Mesenchymal stem cell (in vitro differentiated cells and primary cell): ENCODE data around the gene MARVELD1.

ENCODE experiments used
- DNase-seq: peaks from one replicate; pipeline ENCODE4 v3.0.0-alpha.2; 2013
- H2AFZ ChIP-seq: one replicate; pipeline ENCODE4 v1.6.1; 2013; ENCODE audit warnings: low read depth, mild to moderate bottlenecking, control low read depth, inconsistent platforms, low read length, moderate library complexity
- H2AK5ac ChIP-seq: 2 replicates; pipeline ENCODE4 v1.6.1; 2013; ENCODE audit warnings: low read length, moderate library complexity, mild to moderate bottlenecking, inconsistent platforms; ENCODE audit not compliant: severe bottlenecking
- H2BK120ac ChIP-seq: one replicate; pipeline ENCODE4 v1.6.1; 2013; ENCODE audit warnings: low read depth, mild to moderate bottlenecking, inconsistent platforms, low read length, moderate library complexity
- H2BK12ac ChIP-seq, 2 experiments: one replicate each; pipeline ENCODE4 v1.6.1; 2013; ENCODE audit warnings: inconsistent platforms in 2 of 2, low read length in 2 of 2, mild to moderate bottlenecking in 2 of 2, moderate library complexity in 2 of 2, control low read depth in 1 of 2
- H2BK15ac ChIP-seq: one replicate; pipeline ENCODE4 v1.6.1; 2013; ENCODE audit warnings: mild to moderate bottlenecking, low read depth, inconsistent platforms; ENCODE audit not compliant: poor library complexity, severe bottlenecking
- H2BK5ac ChIP-seq: 2 replicates; pipeline ENCODE4 v1.6.1; 2013; ENCODE audit warnings: low read depth, mild to moderate bottlenecking, low read length, control low read depth, inconsistent platforms; ENCODE audit not compliant: poor library complexity, severe bottlenecking
- H3K14ac ChIP-seq, 2 experiments: one replicate each; pipeline ENCODE4 v1.6.1; 2013; ENCODE audit warnings: inconsistent platforms in 2 of 2, low read length in 2 of 2, control low read depth in 1 of 2, mild to moderate bottlenecking in 1 of 2, moderate library complexity in 1 of 2
- H3K18ac ChIP-seq, 2 experiments: one replicate each; pipeline ENCODE4 v1.6.1; 2013; ENCODE audit warnings: inconsistent platforms in 2 of 2, low read length in 2 of 2, control low read depth in 1 of 2, low read depth in 1 of 2, mild to moderate bottlenecking in 1 of 2
- H3K23ac ChIP-seq, 2 experiments: one replicate each; pipeline ENCODE4 v1.6.1; 2013; ENCODE audit warnings: inconsistent platforms in 2 of 2, low read length in 2 of 2, mild to moderate bottlenecking in 2 of 2, moderate library complexity in 2 of 2, control low read depth in 1 of 2
- H3K27ac ChIP-seq: 2 replicates; pipeline ENCODE4 v1.5.1; 2013; ENCODE audit warnings: mild to moderate bottlenecking, moderate library complexity, low read length, control low read depth, inconsistent platforms; ENCODE audit not compliant: poor library complexity, severe bottlenecking
- H3K27me3 ChIP-seq, 2 experiments: 2 replicates each; pipeline versions ENCODE4 v1.6.1 to v1.7.0; 2013; ENCODE audit warnings: low read length in 2 of 2, mild to moderate bottlenecking in 2 of 2, moderate library complexity in 2 of 2, control low read depth in 1 of 2, inconsistent platforms in 1 of 2; ENCODE audit not compliant: control insufficient read depth in 1 of 2, insufficient read depth in 1 of 2
- H3K36me3 ChIP-seq, 2 experiments: 2 replicates each; pipeline versions ENCODE4 v1.6.1 to v1.7.0; 2013; ENCODE audit warnings: low read length in 2 of 2, control low read depth in 1 of 2, inconsistent platforms in 1 of 2, low read depth in 1 of 2, mild to moderate bottlenecking in 1 of 2; ENCODE audit not compliant: insufficient read depth in 2 of 2, control insufficient read depth in 1 of 2
- H3K4ac ChIP-seq, 2 experiments: one replicate each; pipeline ENCODE4 v1.6.1; 2013; ENCODE audit warnings: inconsistent platforms in 2 of 2, low read length in 2 of 2, mild to moderate bottlenecking in 2 of 2, moderate library complexity in 2 of 2, control low read depth in 1 of 2, low read depth in 1 of 2
- H3K4me1 ChIP-seq: 2 replicates; pipeline ENCODE4 v1.6.1; 2013; ENCODE audit warnings: low read depth, low read length, control low read depth; ENCODE audit not compliant: control insufficient read depth, insufficient read depth
- H3K4me2 ChIP-seq: 2 replicates; pipeline ENCODE4 v1.6.1; 2013; ENCODE audit warnings: low read length, mild to moderate bottlenecking, inconsistent platforms; ENCODE audit not compliant: poor library complexity, severe bottlenecking
- H3K4me3 ChIP-seq, 2 experiments: 2 replicates each; pipeline versions ENCODE4 v1.5.1 to v1.7.0; 2013; ENCODE audit warnings: low read length in 2 of 2, mild to moderate bottlenecking in 2 of 2, control low read depth in 1 of 2, low read depth in 1 of 2; ENCODE audit not compliant: insufficient read depth in 1 of 2
- H3K79me1 ChIP-seq: replicated peaks from 2 replicates; pipeline ENCODE4 v1.6.1; 2013; ENCODE audit warnings: mild to moderate bottlenecking, control low read depth, low read length, inconsistent platforms; ENCODE audit not compliant: poor library complexity, severe bottlenecking
- H3K9ac ChIP-seq: 2 replicates; pipeline ENCODE4 v1.7.0; 2013; ENCODE audit warnings: mild to moderate bottlenecking, low read length, moderate library complexity
- H3K9me3 ChIP-seq: 2 replicates; pipeline ENCODE4 v1.7.0; 2013; ENCODE audit warnings: mild to moderate bottlenecking, low read length; ENCODE audit not compliant: control insufficient read depth
- H4K8ac ChIP-seq: one replicate; pipeline ENCODE4 v1.6.1; 2013; ENCODE audit warnings: inconsistent platforms, mild to moderate bottlenecking, low read length, moderate library complexity
- H4K91ac ChIP-seq: one replicate; pipeline ENCODE4 v1.6.1; 2013; ENCODE audit warnings: mild to moderate bottlenecking, low read length, inconsistent platforms
- WGBS: methylation state at CpG from one replicate; pipeline ENCODE4 v1.1.7; 2013; ENCODE audit warnings: mixed read lengths; 5-methylcytosine and 5-hydroxymethylcytosine counted together

The MARVELD1 gene

DNA sequence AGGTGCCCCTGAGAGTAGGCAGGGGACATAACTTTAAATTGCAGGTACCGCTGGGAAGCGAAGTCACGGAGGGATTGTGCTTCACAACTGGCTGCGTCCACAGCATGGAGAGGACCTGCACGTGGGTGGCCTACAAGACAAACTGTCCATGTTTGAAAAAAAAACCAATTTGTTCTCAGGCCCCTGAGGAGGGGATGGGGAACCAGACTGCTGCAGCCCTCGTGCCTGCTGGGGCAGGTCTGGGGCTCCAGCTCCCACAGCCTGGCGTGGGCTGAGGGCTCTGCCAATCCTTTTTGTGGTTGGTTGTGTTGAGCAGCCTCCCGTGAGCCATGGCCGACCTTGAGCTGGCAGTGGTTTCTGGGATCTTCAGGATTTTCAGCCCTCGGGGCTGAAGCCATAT, 48.5 kb downstream of the MARVELD1 start:
- Histone ChIP-seq H3K14ac (no peak overlapping the region), H3K9me3 (no peaks in the 10 kb centered on the region), H3K27ac (no peak overlapping the region), H4K91ac (no peak overlapping the region), H3K36me3 (peaks cover 45 to 51% of the 10 kb centered on the region in 2 experiments), H2BK5ac (no peak overlapping the region), H3K18ac (no peak overlapping the region), H3K9ac (no peak overlapping the region), H2AFZ (no peak overlapping the region), H2BK120ac (no peak overlapping the region), H3K4me2 (no peak overlapping the region), H3K4me1 (peaks cover 32% of the 10 kb centered on the region), H3K23ac (no peak overlapping the region), H3K27me3 (no peaks in the 10 kb centered on the region), H4K8ac (no peak overlapping the region), H2AK5ac (no peak overlapping the region), H2BK15ac (no peak overlapping the region), H3K4ac (no peak overlapping the region), H2BK12ac (no peak overlapping the region), H3K79me1 (peaks cover 12% of the 10 kb centered on the region), H3K4me3 (no peak overlapping the region)
- WGBS = 95% methylated on average over 10 of the region's 10 CpGs
- no peak for DNase-seq

DNA sequence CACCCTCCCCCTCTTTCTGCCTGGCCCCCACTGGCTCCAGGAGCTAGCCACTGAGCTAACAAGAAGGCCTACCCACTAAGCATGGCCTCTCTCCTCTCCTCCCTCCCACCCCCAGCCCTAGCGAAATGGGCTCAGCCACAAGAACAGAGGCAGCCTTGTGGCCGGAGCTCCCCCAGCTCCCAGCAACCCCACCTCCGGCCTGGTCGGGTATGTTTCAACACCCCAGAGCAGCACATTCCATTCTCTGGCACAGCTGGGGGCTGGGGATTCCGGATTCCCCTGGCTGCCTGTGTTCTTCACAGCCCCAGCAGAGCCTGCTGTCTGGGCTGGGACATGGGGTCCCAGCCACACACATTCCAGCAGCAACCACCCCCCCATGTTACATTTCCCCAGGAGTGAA, 49.3 kb downstream of the MARVELD1 start:
- Histone ChIP-seq H3K4me2 (no peak overlapping the region), H3K27ac (peak overlapping the region; percentile 22), H3K4me1 (peaks cover 32% of the 10 kb centered on the region), H3K23ac (no peak overlapping the region), H3K36me3 (peaks cover 38 to 48% of the 10 kb centered on the region in 2 experiments), H3K18ac (no peak overlapping the region), H2AK5ac (peak overlapping the region; percentile 21), H4K91ac (no peak overlapping the region), H3K79me1 (peaks cover 12% of the 10 kb centered on the region), H3K4me3 (no peak overlapping the region), H3K4ac (no peak overlapping the region), H3K14ac (no peak overlapping the region), H2BK5ac (no peak overlapping the region), H3K27me3 (peaks cover 0 to 1% of the 10 kb centered on the region in 2 experiments), H2BK120ac (no peak overlapping the region), H2BK15ac (no peak overlapping the region), H2BK12ac (no peak overlapping the region), H2AFZ (no peak overlapping the region), H4K8ac (no peak overlapping the region), H3K9ac (no peak overlapping the region), H3K9me3 (no peaks in the 10 kb centered on the region)
- DNase-seq = no peak
- WGBS = 68% methylated on average over 5 of the region's 5 CpGs

DNA sequence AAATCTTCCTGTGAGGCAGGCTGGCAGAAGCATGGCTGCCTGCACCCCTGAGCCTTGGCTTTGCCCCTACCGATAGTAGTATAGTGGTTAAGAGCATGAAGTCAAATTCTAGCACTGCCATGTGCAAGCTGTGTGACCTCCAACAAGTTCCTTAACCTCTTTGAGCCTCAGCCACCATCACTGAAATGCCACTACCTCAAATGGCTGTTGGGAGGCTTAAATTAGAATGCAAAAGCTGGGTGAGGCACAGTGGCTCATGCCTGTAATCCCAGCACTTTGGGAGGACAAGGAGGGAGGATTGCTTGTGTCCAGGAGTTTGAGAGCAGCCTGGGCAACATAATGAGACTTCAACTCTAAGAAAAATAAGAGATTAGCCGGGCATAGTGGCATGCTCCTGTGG, 49.9 kb downstream of the MARVELD1 start:
- Histone ChIP-seq H3K36me3 (peaks cover 37 to 48% of the 10 kb centered on the region in 2 experiments), H3K14ac (no peak overlapping the region), H2BK5ac (no peak overlapping the region), H3K79me1 (peaks cover 12% of the 10 kb centered on the region), H2BK12ac (no peak overlapping the region), H3K9ac (no peak overlapping the region), H2BK120ac (no peak overlapping the region), H2AK5ac (no peak overlapping the region), H4K91ac (no peak overlapping the region), H3K23ac (no peak overlapping the region), H3K27me3 (peaks cover 0 to 7% of the 10 kb centered on the region in 2 experiments), H3K18ac (no peak overlapping the region), H3K4ac (no peak overlapping the region), H3K4me2 (no peak overlapping the region), H2BK15ac (no peak overlapping the region), H3K4me3 (no peak overlapping the region), H3K9me3 (no peaks in the 10 kb centered on the region), H2AFZ (no peak overlapping the region), H4K8ac (no peak overlapping the region), H3K4me1 (peaks cover 32% of the 10 kb centered on the region), H3K27ac (peak overlapping the region; percentile 22)
- DNase-seq = no peak
- 96% methylated on average over 2 of the region's 2 CpGs for WGBS

DNA sequence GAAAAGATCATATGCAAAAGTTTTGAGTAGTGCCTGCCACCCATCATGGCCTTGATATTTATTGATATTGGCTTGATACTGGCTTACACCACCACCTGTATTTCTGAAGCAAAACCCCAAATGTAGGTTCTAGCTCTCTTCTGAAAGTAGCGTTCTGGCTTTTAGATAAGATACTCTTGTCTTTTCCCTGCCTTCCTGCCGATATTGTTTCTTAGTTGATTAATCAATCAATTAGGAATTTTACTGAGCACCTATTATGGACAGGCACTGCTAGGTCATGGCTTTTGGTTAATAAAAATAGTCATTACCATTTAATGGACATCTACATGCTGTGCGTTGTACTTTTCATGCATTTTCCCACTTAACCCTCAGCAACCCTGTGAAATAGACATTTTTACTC, 50.4 kb downstream of the MARVELD1 start:
- H2AK5ac ChIP-seq = no peak overlapping the region
- no peak overlapping the region for H3K4me3 ChIP-seq
- H4K91ac ChIP-seq = no peak overlapping the region
- peaks cover 37 to 46% of the 10 kb centered on the region in 2 experiments for H3K36me3 ChIP-seq
- H3K9ac ChIP-seq = no peak overlapping the region
- no peak overlapping the region for H3K23ac ChIP-seq
- H3K27ac ChIP-seq = no peak overlapping the region
- no peaks in the 10 kb centered on the region for H3K9me3 ChIP-seq
- H2AFZ ChIP-seq = no peak overlapping the region
- no peak overlapping the region for H3K14ac ChIP-seq
- 100% methylated on average over 3 of the region's 3 CpGs for WGBS
- peaks cover 12% of the 10 kb centered on the region for H3K79me1 ChIP-seq
- H3K27me3 ChIP-seq = peaks cover 0 to 11% of the 10 kb centered on the region in 2 experiments
- no peak overlapping the region for H2BK12ac ChIP-seq
- H4K8ac ChIP-seq = no peak overlapping the region
- no peak overlapping the region for H3K4ac ChIP-seq
- H2BK15ac ChIP-seq = no peak overlapping the region
- no peak overlapping the region for H2BK120ac ChIP-seq
- peak overlapping the region; percentile 4 for H2BK5ac ChIP-seq
- H3K18ac ChIP-seq = no peak overlapping the region
- no peak overlapping the region for H3K4me2 ChIP-seq
- H3K4me1 ChIP-seq = peaks cover 32% of the 10 kb centered on the region
- no peak for DNase-seq
